Ectodermal cell (in vitro differentiated cells): Measurements from ENCODE around the gene MAP1LC3B2.

ENCODE experiments used
- H3K27ac ChIP-seq: 2 replicates; pipeline ENCODE4 v1.7.0; 2013; ENCODE audit warnings: mild to moderate bottlenecking, low read depth, low read length; ENCODE audit not compliant: insufficient read depth, poor library complexity, severe bottlenecking
- H3K27me3 ChIP-seq: 2 replicates; pipeline ENCODE4 v1.7.0; 2013; ENCODE audit warnings: mild to moderate bottlenecking, low read length; ENCODE audit not compliant: insufficient read depth, control insufficient read depth, poor library complexity, severe bottlenecking
- H3K36me3 ChIP-seq: one replicate; pipeline ENCODE4 v1.7.0; 2013; ENCODE audit warnings: low read length; ENCODE audit not compliant: control insufficient read depth, insufficient read depth
- H3K4me1 ChIP-seq: one replicate; pipeline ENCODE4 v1.7.0; 2013; ENCODE audit warnings: low read length; ENCODE audit not compliant: control insufficient read depth, insufficient read depth
- H3K4me3 ChIP-seq: 2 replicates; pipeline ENCODE4 v1.7.0; 2013; ENCODE audit warnings: low read depth, low read length, control low read depth; ENCODE audit not compliant: insufficient read depth
- H3K9me3 ChIP-seq: 2 replicates; pipeline ENCODE4 v1.7.0; 2013; ENCODE audit warnings: mild to moderate bottlenecking, low read length, moderate library complexity; ENCODE audit not compliant: control insufficient read depth
- WGBS, 2 experiments: methylation state at CpG; one replicate each; pipeline ENCODE4 v1.1.7; 2013; ENCODE audit warnings: missing lambda C conversion rate in 2 of 2; 5-methylcytosine and 5-hydroxymethylcytosine counted together

MAP1LC3B2 gene

GRCh38 chr12:116525418-116526001 lies 33.7 kb upstream of the MAP1LC3B2 start:
- Histone ChIP-seq H3K27ac (no peak overlapping the region), H3K9me3 (no peaks in the 10 kb centered on the region), H3K4me3 (no peak overlapping the region), H3K36me3 (no peaks in the 10 kb centered on the region), H3K4me1 (peaks cover 27% of the 10 kb centered on the region), H3K27me3 (peaks cover 3% of the 10 kb centered on the region)
- WGBS, 2 experiments, result 40 to 44% methylated on average over 15 of the region's 15 CpGs

GRCh38 chr12:116528065-116528464 lies 31.1 kb upstream of the MAP1LC3B2 start:
- H3K9me3 ChIP-seq, result no peaks in the 10 kb centered on the region
- no peak overlapping the region for H3K4me3 ChIP-seq
- no peak overlapping the region for H3K27ac ChIP-seq
- WGBS, 2 experiments, result 60 to 82% methylated on average over 2 to 4 of the region's 4 CpGs
- peaks cover 16% of the 10 kb centered on the region for H3K4me1 ChIP-seq
- peaks cover 3% of the 10 kb centered on the region for H3K27me3 ChIP-seq
- no peaks in the 10 kb centered on the region for H3K36me3 ChIP-seq

DNA sequence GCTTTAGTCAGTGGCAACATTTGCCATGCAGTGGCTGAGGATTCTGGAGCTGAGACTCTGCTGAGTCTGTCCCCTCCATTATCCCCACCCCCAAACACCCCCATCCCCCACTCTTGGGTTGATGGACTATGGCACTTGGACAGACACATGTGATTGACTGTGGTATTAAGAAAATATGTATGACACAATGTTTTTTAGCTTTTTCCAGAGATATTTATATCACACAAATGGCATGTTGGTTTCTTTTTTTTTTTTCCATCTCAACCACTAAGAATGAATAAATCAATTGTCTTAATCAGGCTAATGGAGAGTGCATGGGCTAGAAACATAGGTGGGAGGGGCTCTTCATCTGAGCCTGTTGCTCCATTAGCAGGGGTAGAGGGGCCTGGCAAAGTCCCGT lies 30.7 kb upstream of the MAP1LC3B2 start:
- peaks cover 16% of the 10 kb centered on the region for H3K4me1 ChIP-seq
- WGBS, 2 experiments, result 95 to 98% methylated on average over 1 of the region's 1 CpG
- no peak overlapping the region for H3K4me3 ChIP-seq
- peaks cover 3% of the 10 kb centered on the region for H3K27me3 ChIP-seq
- no peak overlapping the region for H3K27ac ChIP-seq
- H3K36me3 ChIP-seq, result no peaks in the 10 kb centered on the region
- no peaks in the 10 kb centered on the region for H3K9me3 ChIP-seq

DNA sequence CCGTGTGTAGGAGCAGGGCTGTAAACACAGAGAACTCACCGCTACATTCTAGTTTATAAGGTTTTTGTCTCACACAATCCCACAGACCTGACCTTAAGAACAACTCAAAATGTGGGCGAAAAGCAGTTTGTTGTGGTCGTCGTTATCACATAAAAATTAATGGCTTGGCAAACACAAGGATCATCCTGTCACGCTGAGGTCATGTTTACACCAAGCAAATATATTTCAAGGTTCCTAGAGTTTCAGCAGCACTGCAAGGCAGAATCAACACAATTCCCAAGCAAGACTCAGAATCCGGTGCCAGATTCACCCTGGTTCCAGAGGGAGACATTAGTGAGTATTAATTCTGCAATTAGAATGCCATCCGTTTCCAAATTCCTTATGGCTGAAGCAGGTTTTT lies 30.1 kb upstream of the MAP1LC3B2 start:
- no peak overlapping the region for H3K27ac ChIP-seq
- no peaks in the 10 kb centered on the region for H3K36me3 ChIP-seq
- peaks cover 16% of the 10 kb centered on the region for H3K4me1 ChIP-seq
- H3K4me3 ChIP-seq, result no peak overlapping the region
- H3K9me3 ChIP-seq, result no peaks in the 10 kb centered on the region
- H3K27me3 ChIP-seq, result peaks cover 3% of the 10 kb centered on the region
- 94 to 95% methylated on average over 8 of the region's 8 CpGs for WGBS, 2 experiments

DNA sequence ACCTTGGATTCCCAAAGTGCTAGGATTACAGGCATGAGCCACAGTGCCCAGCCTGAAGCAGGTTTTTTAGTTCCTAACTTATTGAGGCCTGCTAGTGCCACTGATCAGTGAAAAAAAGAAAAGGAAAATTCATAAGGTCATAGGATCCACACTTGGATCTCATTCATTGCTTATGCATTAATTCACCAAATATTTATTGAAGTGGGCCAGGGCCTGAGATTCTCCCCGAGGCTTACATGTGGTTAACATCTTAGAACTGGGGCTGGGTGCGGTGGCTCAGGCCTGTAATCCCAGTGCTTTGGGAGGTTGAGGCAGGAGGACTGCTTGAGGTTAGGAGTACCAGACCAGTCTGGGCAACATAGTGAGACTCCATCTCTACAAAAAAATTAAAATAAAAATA lies 29.5 kb upstream of the MAP1LC3B2 start:
- Histone ChIP-seq H3K27ac (no peak overlapping the region), H3K4me3 (no peak overlapping the region), H3K4me1 (peaks cover 16% of the 10 kb centered on the region), H3K27me3 (peaks cover under 1% of the 10 kb centered on the region), H3K9me3 (no peaks in the 10 kb centered on the region), H3K36me3 (no peaks in the 10 kb centered on the region)
- WGBS, 2 experiments, result 88 to 94% methylated on average over 2 of the region's 2 CpGs

DNA sequence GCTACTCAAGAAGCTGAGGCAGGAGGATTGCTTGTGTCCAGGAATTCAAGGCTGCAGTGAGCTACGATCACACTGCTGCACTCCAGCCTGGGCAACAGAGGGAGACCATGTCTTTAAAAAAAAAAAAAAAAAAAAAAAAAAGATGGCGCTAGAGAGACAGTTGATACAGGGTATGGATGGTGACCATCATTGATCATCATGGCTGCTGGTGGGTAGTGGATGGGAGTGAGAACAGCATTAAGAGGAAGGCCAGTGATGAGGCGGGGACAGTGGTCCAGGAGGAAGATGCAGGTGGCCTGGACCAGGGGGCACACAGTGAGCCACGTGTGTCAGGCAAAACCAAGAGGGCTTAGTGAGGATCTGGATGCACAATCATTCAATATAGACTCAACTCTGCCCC lies 26.8 kb upstream of the MAP1LC3B2 start:
- no peak overlapping the region for H3K27ac ChIP-seq
- H3K36me3 ChIP-seq, result no peaks in the 10 kb centered on the region
- no peak overlapping the region for H3K4me3 ChIP-seq
- no peaks in the 10 kb centered on the region for H3K27me3 ChIP-seq
- H3K4me1 ChIP-seq, result peaks cover 17% of the 10 kb centered on the region
- 81 to 85% methylated on average over 4 of the region's 4 CpGs for WGBS, 2 experiments
- no peaks in the 10 kb centered on the region for H3K9me3 ChIP-seq

GRCh38 chr12:116532986-116533342 lies 26.2 kb upstream of the MAP1LC3B2 start:
- Histone ChIP-seq H3K36me3 (no peaks in the 10 kb centered on the region), H3K27ac (no peak overlapping the region), H3K4me1 (peaks cover 17% of the 10 kb centered on the region), H3K4me3 (peak overlapping the region; percentile 63), H3K9me3 (no peaks in the 10 kb centered on the region), H3K27me3 (no peaks in the 10 kb centered on the region)
- WGBS, 2 experiments, result 1 to 4% methylated on average over 11 of the region's 11 CpGs

DNA sequence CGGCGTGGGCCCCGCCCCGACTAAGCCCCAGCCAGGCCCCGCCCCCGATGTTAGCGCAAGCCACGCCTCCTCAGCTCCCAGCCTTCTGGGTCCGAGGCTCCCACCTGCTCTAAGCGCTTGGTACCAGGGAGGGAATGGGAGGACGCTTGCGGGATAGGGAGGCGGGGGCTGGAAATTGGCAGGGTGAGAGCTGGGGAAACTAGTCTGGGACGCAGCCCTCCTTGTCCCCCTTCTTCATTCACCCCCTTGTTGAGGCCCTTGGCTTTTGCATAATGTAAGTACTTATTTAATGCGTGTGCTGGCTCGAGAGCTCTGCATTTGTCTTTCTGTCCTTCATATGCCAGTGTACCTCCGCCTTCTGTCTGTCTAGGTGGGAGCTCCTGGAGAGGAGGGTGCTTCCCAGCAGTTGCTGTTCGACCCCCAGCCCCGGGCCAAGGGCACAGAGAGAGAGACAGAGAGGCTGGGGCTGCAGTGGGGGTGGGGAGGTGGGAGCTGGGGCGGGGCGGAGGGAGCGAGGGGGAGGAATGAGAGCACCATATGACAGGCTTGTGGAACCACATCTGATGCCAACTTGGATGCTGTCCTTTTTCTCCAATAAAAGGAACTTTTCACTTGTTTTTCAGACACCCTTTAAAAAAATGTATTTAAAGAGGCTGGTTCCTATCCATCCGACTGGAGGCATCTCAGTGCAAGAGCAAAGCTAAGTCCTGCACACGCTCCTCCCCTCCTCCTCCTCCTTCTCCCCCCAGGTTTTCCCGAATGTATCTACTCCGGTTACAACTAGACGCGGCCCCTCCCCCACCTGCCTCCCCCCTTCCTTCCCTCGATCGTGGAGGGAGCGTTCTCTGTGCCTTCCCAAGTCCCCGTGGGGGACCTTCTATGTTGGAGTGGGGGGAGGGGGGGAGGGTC lies 25.6 kb upstream of the MAP1LC3B2 start:
- Histone ChIP-seq H3K36me3 (no peaks in the 10 kb centered on the region), H3K27me3 (no peaks in the 10 kb centered on the region), H3K9me3 (no peaks in the 10 kb centered on the region), H3K4me3 (peak overlapping the region; percentile 63), H3K4me1 (peaks cover 14% of the 10 kb centered on the region), H3K27ac (peak overlapping the region; percentile 61)
- 0% methylated on average over 28 of the region's 32 CpGs for WGBS, 2 experiments

DNA sequence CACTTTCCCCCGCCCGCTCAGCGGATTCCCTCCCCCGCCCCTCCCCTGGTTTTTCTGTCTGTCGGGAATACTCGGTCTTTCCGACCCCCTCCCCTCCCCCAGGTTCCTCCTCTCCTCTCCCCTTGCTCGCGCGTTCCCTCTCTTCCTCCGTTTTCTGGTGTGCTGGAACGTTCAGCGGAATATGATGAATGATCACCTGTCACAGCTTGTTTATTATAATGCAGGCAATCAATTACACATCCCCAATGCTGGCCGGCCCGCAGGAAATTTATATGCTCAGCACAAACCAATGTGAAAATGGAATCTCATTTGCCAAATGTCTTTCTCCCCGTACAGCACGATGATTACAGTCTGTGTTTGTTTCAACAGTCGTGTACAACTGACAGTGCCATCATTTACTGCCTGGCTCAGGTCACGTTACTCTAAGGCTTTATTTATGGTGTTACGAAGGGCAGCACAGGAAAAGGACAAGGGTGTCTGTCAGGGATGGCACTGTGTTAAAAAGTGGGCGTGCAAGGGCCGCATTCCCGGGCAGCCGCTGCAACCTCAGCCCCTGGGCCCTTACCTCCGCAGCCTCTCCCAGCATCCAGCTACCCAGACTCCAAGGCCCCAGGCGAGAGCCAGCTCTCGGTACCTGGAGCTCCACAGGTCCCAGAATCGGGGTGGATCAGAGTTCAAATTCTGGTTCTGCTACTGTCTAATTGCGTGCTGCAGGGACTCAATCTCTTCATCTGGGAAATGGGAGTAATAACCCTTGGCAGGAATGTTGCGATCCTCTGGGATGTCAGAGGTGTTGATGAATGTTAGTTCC lies 24.7 kb upstream of the MAP1LC3B2 start:
- WGBS, 2 experiments, result 15 to 16% methylated on average over 29 of the region's 30 CpGs
- Histone ChIP-seq H3K36me3 (no peaks in the 10 kb centered on the region), H3K27me3 (no peaks in the 10 kb centered on the region), H3K4me1 (peaks cover 22% of the 10 kb centered on the region), H3K9me3 (no peaks in the 10 kb centered on the region), H3K4me3 (peak overlapping the region; percentile 63), H3K27ac (peak overlapping the region; percentile 59)

DNA sequence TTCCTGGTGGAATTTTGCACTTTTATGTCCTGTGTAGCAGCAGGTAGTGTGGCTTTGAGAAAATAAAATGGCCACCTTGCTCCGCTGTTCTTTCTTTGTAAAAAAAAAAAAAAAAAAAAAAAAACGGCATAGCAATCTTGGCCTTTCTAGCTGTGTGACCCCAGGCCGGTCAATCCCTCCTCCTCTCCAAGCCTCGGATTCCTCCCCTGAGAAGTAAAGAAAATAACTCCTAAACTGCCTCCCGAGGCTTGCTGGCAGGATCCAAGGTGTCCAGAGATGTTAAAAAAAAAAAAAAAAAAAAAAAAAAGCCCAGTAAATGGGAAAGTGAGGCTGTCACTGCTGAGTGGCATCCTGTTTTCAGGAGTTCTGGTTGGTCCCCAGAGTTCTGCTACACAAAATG lies 23.9 kb upstream of the MAP1LC3B2 start:
- H3K27ac ChIP-seq, result no peak overlapping the region
- H3K27me3 ChIP-seq, result no peaks in the 10 kb centered on the region
- no peaks in the 10 kb centered on the region for H3K9me3 ChIP-seq
- H3K4me1 ChIP-seq, result peaks cover 28% of the 10 kb centered on the region
- 30 to 33% methylated on average over 4 to 5 of the region's 5 CpGs for WGBS, 2 experiments
- H3K4me3 ChIP-seq, result peak overlapping the region; percentile 63
- no peaks in the 10 kb centered on the region for H3K36me3 ChIP-seq
